Neural crest cell (in vitro differentiated cells): Measurements from ENCODE around the gene CSNK1G3. TPM values are rescaled to one million over a fixed set of nuclear protein-coding genes. Genes with fewer than 3 reads are reported as not detected.
A peak's percentile ranks its signal among the peaks of the same experiment; 100 is the strongest.

Experiments
- DNase-seq: peaks from one replicate; pipeline ENCODE4 v3.0.0; 2021; ENCODE audit warnings: low read depth, mixed read lengths, low spot score
- H3K27ac Mint-ChIP-seq: one replicate; pipeline ENCODE4 v1.8.0; 2021; ENCODE audit warnings: mild to moderate bottlenecking, mixed read lengths; ENCODE audit not compliant: unreplicated experiment
- H3K27me3 Mint-ChIP-seq: 2 replicates; pipeline ENCODE4 v1.8.0; 2021; ENCODE audit warnings: low read depth, mild to moderate bottlenecking, mixed read lengths
- H3K36me3 Mint-ChIP-seq: 2 replicates; pipeline ENCODE4 v1.8.0; 2021; ENCODE audit warnings: low read depth, mild to moderate bottlenecking, mixed read lengths
- H3K4me1 Mint-ChIP-seq: 2 replicates; pipeline ENCODE4 v1.8.0; 2021; ENCODE audit warnings: mixed read lengths
- H3K4me3 Mint-ChIP-seq: one replicate; pipeline ENCODE4 v1.8.0; 2021; ENCODE audit warnings: mild to moderate bottlenecking, mixed read lengths
- H3K9me3 Mint-ChIP-seq: 2 replicates; pipeline ENCODE4 v1.8.0; 2021; ENCODE audit warnings: mixed read lengths
- total RNA-seq: library from RNA; stranded (reverse); gene quantifications from 2 replicates; pipeline ENCODE4 v1.2.1, GENCODE V29; 2021
- TF ChIP-seq, protein P1 (sequence below): fragments of 200-600 bp; sonication (generic); conservative IDR thresholded peaks from 2 replicates; pipeline ENCODE4 v1.5.0; 2021; ENCODE audit warnings: antibody characterized with exemption, mild to moderate bottlenecking

CSNK1G3 gene
- total RNA-seq, 1 donor from 2014 or later, result 43.2 TPM

DNA sequence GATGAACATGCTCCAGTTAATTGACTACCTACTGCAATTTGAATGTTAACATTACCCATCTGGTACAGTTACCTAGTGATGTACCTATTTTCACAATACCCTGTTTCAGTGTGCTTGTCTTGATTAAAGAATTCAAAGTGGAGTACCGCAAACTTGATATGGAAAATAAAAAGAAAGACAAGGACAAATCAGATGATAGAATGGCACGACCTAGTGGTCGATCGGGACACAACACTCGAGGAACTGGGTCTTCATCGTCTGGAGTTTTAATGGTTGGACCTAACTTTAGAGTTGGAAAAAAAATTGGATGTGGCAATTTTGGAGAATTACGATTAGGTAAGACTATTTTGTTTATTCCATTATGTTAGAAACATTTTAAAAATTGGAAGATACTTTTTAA is 33.5 kb downstream of the CSNK1G3 start:
- Mint-ChIP-seq H3K27me3 (no peaks in the 10 kb centered on the region), H3K9me3 (no peaks in the 10 kb centered on the region), H3K27ac (no peak overlapping the region), H3K36me3 (peaks cover 3% of the 10 kb centered on the region), H3K4me1 (peaks cover 11% of the 10 kb centered on the region), H3K4me3 (no peak overlapping the region)
- DNase-seq, result no peak
- TF ChIP-seq, protein P1, sequence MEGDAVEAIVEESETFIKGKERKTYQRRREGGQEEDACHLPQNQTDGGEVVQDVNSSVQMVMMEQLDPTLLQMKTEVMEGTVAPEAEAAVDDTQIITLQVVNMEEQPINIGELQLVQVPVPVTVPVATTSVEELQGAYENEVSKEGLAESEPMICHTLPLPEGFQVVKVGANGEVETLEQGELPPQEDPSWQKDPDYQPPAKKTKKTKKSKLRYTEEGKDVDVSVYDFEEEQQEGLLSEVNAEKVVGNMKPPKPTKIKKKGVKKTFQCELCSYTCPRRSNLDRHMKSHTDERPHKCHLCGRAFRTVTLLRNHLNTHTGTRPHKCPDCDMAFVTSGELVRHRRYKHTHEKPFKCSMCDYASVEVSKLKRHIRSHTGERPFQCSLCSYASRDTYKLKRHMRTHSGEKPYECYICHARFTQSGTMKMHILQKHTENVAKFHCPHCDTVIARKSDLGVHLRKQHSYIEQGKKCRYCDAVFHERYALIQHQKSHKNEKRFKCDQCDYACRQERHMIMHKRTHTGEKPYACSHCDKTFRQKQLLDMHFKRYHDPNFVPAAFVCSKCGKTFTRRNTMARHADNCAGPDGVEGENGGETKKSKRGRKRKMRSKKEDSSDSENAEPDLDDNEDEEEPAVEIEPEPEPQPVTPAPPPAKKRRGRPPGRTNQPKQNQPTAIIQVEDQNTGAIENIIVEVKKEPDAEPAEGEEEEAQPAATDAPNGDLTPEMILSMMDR, result peak; percentile 58

DNA sequence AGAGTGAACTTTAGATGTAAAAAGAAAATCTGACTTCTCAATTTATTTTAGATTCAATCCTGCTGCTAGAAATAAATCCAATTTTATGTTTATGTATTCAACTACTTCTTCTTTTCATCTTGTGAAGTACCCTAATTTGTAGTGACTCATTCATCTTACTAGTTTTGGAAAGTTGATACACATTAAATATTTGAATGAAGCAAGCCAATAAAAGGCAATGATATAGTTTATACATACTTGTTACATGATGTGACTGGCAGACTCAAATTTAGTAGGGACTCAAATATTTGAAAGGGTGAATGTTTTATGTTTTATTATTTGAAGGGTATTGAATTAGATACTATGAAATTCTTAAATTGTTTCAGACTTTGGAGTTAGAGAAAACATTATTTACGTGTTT is 34.7 kb downstream of the CSNK1G3 start:
- H3K27ac Mint-ChIP-seq, result no peak overlapping the region

DNA sequence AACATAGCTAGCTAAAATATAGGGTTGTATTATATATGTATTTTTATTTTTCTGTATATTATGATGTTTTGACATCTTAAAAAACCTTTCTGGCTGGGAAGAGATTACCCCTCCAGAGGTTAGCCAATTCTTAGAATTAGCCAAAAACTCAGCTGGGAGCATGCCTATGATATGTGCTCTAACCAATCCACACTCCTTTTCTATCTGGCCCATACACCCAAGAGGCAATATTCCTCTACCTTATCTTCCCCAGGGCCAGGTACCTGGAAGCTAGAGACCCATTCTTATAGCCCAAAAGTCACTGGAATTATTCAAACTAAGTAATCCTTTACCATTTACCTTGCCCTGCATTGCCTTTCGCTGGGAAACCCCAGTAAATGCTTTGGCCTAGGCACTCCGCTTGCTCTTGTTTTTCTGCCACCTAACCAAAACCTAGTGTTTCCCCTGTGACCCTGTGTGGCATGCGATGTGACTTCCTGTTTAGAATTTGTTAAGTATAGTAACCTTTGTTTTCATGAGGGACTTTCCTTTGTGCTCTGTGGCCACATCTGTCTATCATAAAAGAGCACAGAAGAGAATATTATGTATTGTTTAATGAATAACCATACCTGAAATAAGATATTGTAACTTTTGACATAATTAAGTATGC is 37.4 kb downstream of the CSNK1G3 start:
- Mint-ChIP-seq H3K4me1 (peaks cover 5% of the 10 kb centered on the region), H3K4me3 (no peak overlapping the region), H3K36me3 (peaks cover 3% of the 10 kb centered on the region), H3K9me3 (no peaks in the 10 kb centered on the region), H3K27ac (no peak overlapping the region), H3K27me3 (no peaks in the 10 kb centered on the region)
- TF ChIP-seq, protein P1, result no peak
- no peak for DNase-seq

More for the DNA sequence above, 34.7 kb downstream of the CSNK1G3 start:
- Mint-ChIP-seq H3K9me3 (no peaks in the 10 kb centered on the region), H3K4me1 (peaks cover 11% of the 10 kb centered on the region), H3K4me3 (no peak overlapping the region), H3K36me3 (peaks cover 3% of the 10 kb centered on the region), H3K27me3 (no peaks in the 10 kb centered on the region)
- TF ChIP-seq, protein P1, result no peak
- no peak for DNase-seq

DNA sequence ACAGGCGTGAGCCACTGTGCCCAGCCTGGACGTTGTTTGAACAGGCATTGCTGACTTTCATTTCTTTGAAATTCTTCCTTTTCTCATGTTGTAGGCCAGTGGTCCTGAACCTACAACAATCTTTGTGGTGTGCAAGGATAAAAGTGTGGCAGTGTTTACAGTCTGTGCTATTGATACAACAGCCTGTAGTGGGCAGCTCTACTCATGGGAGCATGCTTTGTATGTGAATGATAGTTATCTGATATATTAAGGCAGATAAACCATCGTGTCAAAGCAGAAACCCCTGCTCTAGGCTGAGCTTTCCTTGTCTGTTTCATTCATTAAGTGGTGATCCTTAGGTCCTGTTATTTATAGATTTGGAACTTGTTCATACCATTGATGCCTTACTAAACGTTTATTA is 42.6 kb downstream of the CSNK1G3 start:
- peaks cover under 1% of the 10 kb centered on the region for H3K4me1 Mint-ChIP-seq
- H3K27me3 Mint-ChIP-seq, result no peaks in the 10 kb centered on the region
- H3K9me3 Mint-ChIP-seq, result peaks cover 2% of the 10 kb centered on the region
- no peak overlapping the region for H3K4me3 Mint-ChIP-seq
- H3K27ac Mint-ChIP-seq, result no peak overlapping the region
- peaks cover 7% of the 10 kb centered on the region for H3K36me3 Mint-ChIP-seq
- DNase-seq, result no peak
- TF ChIP-seq, protein P1, result no peak

DNA sequence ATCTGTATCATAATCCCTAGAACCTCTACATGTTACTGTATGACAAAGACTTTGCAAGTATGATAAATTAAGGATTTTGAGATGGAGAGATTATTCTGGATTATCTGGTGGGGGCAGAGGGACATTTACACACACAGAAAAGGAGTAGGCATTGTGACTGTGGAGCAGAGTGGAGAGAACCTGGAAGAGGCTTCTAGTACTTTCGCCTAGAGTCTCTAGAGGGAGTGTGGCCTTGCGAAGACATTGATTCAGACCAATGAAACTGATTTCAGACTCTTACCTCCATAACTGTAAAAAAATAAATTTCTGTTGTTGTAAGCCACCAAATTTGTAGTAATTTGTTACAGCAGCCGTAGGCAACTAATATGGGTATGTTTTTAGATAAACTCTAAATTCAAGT is 45.9 kb downstream of the CSNK1G3 start:
- Mint-ChIP-seq H3K4me1 (no peaks in the 10 kb centered on the region), H3K36me3 (peaks cover 10% of the 10 kb centered on the region), H3K27ac (no peak overlapping the region), H3K9me3 (peaks cover 2% of the 10 kb centered on the region), H3K4me3 (no peak overlapping the region), H3K27me3 (no peaks in the 10 kb centered on the region)
- DNase-seq, result no peak
- TF ChIP-seq, protein P1, result no peak
